HG03460 (cell line): ENCODE data around the gene GPR65.
"Not testable (repeated sequence)": the region's sequence is repeated elsewhere in the genome, so short reads cannot be mapped to it uniquely, and the experiment has no call there.

Source experiments
- ATAC-seq: cut with Tn5 transposase; IDR thresholded peaks from one replicate; pipeline ENCODE4 v1.9.1; 2021; ENCODE audit not compliant: unreplicated experiment

GPR65 gene

GRCh38 chr14:88003425-88003824 lies 1.5 kb upstream of the GPR65 start:
- ATAC-seq: no peak

DNA sequence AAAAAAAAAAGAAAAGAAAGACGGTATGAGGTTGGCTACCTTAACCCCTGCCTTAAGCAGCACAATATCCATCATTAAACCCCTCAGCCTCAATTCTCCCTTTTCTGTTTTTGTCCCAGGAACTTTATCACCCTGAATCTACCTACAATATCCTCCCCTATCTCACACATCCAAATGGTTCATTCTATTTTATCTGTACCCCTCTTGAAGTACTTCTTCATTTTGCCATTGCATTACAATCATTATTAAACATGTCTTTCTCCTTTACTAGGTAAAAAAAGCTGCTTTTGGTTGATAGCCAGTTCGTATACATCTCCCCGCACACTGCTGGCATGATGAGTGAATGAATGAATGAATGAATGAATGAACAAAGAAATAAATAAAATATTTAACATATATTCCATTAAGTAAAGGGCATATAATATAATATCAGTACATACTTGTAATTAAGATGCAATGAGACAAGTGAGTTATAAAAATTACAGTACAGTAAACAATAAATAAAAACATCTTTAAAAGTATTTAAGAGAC lies 364 bp upstream of the GPR65 start:
- no peak for ATAC-seq

- peak; percentile 90 for ATAC-seq
Measured at GRCh38 chr14:88005978-88006851, 1.3 kb downstream of the GPR65 start.

DNA sequence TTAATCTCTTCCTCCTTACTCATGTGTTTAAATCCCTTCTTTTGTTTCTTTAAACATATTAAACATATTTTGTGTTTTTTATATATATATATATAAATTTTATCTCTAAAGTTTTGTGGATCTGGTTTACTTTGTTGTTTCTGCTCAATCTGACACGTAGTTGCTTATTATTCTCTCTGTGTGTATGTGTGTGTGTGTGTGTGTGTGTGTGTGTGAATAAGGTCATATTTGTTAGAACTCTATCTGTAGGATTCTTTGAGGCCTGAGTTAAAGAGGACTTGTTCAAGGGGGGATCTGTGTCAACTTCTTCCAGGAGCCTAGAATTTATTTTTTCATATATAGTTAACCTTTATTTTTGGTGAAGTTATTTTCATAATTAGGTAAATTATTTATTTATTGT lies 2.7 kb downstream of the GPR65 start:
- ATAC-seq: no peak

GRCh38 chr14:88008039-88008742 lies 3.3 kb downstream of the GPR65 start:
- no peak for ATAC-seq

- no peak for ATAC-seq
Measured at GRCh38 chr14:88009486-88009885, 4.6 kb downstream of the GPR65 start.

- ATAC-seq: no peak
Measured at GRCh38 chr14:88010331-88010730, 5.4 kb downstream of the GPR65 start.

GRCh38 chr14:88012495-88012894 lies 7.6 kb downstream of the GPR65 start:
- ATAC-seq: no peak

DNA sequence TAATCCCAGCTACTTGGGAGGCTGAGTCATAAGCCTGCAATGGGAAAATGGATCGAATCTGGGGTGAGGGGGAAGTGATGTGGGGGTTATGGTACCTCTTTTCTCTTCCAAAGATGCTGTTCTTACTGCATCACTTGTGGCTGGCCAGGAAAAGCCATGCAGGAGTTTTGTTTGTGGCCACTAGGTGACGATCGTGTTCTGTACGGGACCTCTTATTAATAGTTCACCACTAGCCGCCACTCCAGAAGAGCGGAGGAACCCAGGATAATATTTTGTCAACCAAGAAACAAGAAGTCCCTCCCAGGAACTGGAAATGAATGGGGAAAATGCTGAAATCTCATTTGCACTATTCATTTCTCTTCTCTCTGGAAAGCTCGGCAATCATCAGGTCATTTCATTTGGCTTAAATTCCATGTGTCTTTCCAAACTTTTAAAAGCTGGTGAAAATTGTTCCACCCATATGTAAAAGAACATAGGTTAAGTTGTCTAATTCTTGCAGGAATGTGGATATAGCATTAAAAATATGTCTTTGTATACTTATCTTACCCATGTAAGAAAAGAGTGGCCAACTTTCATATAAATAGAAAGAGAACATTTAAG lies 8.9 kb downstream of the GPR65 start:
- peak; percentile 98 for ATAC-seq

GRCh38 chr14:88016768-88017167 lies 11.8 kb downstream of the GPR65 start:
- ATAC-seq: no peak

GRCh38 chr14:88017535-88017934 lies 12.6 kb downstream of the GPR65 start:
- no peak for ATAC-seq

GRCh38 chr14:88023658-88024187 lies 18.8 kb downstream of the GPR65 start:
- ATAC-seq: no peak

DNA sequence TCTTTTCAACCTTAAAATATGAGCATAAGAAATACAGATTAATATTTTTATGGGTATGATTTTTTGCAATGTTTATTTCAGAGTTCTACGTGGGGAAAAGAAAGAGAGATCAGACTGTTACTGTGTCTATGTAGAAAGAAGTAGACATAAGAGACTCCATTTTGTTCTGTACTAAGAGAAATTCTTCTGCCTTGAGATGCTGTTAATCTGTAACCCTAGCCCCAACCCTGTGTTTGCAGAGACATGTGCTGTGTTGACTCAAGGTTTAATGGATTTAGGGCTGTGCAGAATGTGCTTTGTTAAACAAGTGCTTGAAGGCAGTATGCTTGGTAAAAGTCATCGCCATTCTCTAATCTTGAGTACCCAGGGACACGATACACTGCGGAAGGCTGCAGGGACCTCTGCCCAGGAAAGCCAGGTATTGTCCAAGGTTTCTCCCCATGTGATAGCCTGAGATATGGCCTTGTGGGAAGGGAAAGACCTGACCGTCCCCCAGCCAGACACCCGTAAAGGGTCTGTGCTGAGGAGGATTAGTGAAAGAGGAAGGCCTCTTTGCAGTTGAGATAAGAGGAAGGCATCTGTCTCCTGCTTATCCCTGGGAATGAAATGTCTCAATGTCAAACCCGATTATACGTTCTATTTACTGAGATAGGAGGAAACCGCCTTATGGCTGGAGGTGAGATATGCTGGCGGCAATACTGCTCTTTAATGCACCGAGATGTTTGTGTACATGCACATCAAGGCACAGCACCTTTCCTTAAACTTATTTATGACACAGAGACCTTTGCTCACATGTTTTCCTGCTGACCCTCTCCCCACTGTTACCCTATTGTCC lies 19.5 kb downstream of the GPR65 start:
- ATAC-seq: not testable (repeated sequence)

- no peak for ATAC-seq
Measured at GRCh38 chr14:88025313-88025712, 20.4 kb downstream of the GPR65 start.

GRCh38 chr14:88026890-88027289 lies 22.0 kb downstream of the GPR65 start:
- ATAC-seq: no peak

DNA sequence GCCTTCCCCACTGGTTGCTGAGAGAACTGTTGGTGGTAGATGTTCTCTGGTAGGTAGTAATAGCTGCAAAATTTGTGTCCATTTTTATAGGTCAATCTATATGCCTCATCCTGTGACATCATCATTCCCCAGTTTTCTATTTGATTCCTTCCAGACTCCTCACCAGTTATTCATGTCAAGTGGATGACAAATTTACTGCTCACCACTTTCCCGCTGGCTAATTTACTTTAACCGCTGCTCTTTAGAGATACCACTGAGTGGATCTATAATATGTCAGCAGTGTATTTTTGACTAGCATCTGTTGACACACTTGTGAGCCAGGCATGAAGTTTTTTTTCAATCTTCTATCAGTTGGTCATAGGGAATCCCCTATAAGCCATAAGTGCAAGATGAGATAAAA lies 24.6 kb downstream of the GPR65 start:
- no peak for ATAC-seq

DNA sequence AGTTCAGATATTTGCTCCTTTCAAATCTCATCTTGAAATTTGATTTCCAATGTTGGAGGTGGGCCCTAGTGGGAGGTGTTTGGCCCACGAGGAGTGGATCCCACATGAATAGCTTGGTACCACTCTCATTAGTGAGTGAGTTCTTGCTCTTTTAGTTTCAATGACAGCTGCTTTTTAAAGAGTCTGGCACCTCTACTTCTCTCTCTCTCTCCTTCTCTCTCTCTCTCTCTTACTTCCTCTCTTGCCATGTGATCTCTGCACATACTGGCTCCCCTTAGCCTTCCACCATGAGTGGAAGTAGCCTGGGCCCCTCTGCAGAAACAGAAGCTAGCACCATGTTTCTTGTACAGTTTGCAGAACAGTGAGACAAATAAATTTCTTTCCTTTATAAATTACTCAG lies 25.1 kb downstream of the GPR65 start:
- no peak for ATAC-seq

- no peak for ATAC-seq
Measured at GRCh38 chr14:88030892-88031291, 26.0 kb downstream of the GPR65 start.

- ATAC-seq: no peak
Measured at GRCh38 chr14:88032373-88032772, 27.4 kb downstream of the GPR65 start.

DNA sequence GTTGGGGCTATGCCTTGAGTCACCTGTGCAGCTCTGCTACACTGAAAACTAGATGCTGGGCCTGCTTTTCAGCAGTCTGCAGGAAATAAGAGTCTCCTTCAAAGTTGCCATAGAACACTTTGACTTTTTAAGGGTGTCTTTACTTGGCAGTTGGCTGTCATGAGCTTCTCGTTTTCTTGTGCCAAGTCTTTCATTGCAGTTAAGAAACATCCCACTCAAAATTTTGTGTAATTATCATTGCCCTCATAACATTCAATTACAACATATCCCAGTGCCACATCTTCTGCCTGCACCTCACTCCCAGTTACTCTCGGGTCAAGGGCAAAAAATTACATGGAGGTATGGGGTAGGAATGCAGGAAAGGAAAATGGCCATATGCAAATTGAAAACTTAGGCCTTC lies 29.1 kb downstream of the GPR65 start:
- no peak for ATAC-seq

DNA sequence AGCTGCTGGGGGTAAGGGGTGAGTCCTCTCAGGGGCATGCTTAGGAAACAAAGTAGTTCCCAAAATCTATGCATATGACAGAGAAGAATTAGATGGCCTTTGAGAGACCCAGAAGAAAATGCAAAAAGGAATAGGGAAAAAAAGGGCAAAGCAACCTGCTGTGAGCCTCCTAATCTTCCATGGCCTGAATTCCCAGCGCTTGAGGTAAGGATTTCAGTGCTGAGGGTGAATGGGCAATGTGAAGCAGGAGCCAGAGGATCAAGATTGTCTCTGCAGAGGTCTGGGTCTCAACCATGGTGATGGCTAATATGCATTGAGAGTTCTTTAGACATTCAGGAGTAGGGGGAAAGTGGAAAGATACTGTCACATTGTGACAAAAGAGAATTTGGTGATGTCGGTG lies 31.5 kb downstream of the GPR65 start:
- no peak for ATAC-seq
